ENCODE data around the gene VASN. TPM values are rescaled to one million over a fixed set of nuclear protein-coding genes. Genes with fewer than 3 reads are reported as not detected.
A peak's percentile ranks its signal among the peaks of the same experiment; 100 is the strongest.

Gene VASN
- total RNA-seq, 1 donor from 2014 or later, result 4.3 TPM

- peak; percentile 3 for ATAC-seq
- peak; percentile 50 for DNase-seq
- intact Hi-C loops (cut with micrococcal nuclease), result loop anchor here (10.0 kb wide), 1 partner anchor 55 kb away; the partner anchor contains the start of gene PAM16
Measured at GRCh38 chr16:4409081-4409932, 37.7 kb downstream of the VASN start.

GRCh38 chr16:4410335-4411075, 38.9 kb downstream of the VASN start:
- peak; percentile 11 for ATAC-seq
- no peak for DNase-seq

GRCh38 chr16:4411684-4412083, 40.0 kb downstream of the VASN start:
- DNase-seq, result peak; percentile 90
- ATAC-seq, result peak; percentile 62
- intact Hi-C loops (cut with micrococcal nuclease), result no loop called here

More at GRCh38 chr16:4410335-4411075, 38.9 kb downstream of the VASN start:
- intact Hi-C loops (cut with micrococcal nuclease), result no loop called here

GRCh38 chr16:4412159-4412558, 40.5 kb downstream of the VASN start:
- intact Hi-C loops (cut with micrococcal nuclease), result no loop called here
- DNase-seq (no peak), ATAC-seq (no peak)

- DNase-seq, result no peak
- no peak for ATAC-seq
- intact Hi-C loops (cut with micrococcal nuclease), result no loop called here
Measured at GRCh38 chr16:4412854-4413253, 41.2 kb downstream of the VASN start.

- ATAC-seq (no peak), DNase-seq (no peak)
Measured at GRCh38 chr16:4414187-4414917, 42.7 kb downstream of the VASN start.

GRCh38 chr16:4415538-4416199, 44.0 kb downstream of the VASN start:
- ATAC-seq, result peak; percentile 19
- peak; percentile 65 for DNase-seq
- intact Hi-C loops (cut with micrococcal nuclease), result no loop called here

More at GRCh38 chr16:4414187-4414917, 42.7 kb downstream of the VASN start:
- intact Hi-C loops (cut with micrococcal nuclease), result no loop called here

- peak; percentile 93 for ATAC-seq
- peak; percentile 99 for DNase-seq
- intact Hi-C loops (cut with micrococcal nuclease), result no loop called here
Measured at GRCh38 chr16:4416200-4417032, 44.8 kb downstream of the VASN start, which contains the start of gene CORO7. Gene CORO7, minus strand, starts transcription at chr16:4416596. Its CDS starts 78 bp downstream, at chr16:4416518.

GRCh38 chr16:4419402-4419959, 47.8 kb downstream of the VASN start:
- intact Hi-C loops (cut with micrococcal nuclease), result no loop called here
- DNase-seq (no peak), ATAC-seq (no peak)

GRCh38 chr16:4420505-4421105, 49.0 kb downstream of the VASN start:
- ATAC-seq (no peak), DNase-seq (no peak)
- intact Hi-C loops (cut with micrococcal nuclease), result no loop called here

- intact Hi-C loops (cut with micrococcal nuclease), result no loop called here
- peak; percentile 98 for ATAC-seq
Measured at GRCh38 chr16:4425378-4426020, 53.9 kb downstream of the VASN start, which contains the start of gene DNAJA3. Gene DNAJA3, plus strand, starts transcription at chr16:4425868. Its CDS starts 14 bp downstream, at chr16:4425882.

GRCh38 chr16:4426021-4426684, 54.5 kb downstream of the VASN start:
- DNase-seq, result no peak
- ATAC-seq, result no peak
- intact Hi-C loops (cut with micrococcal nuclease), result no loop called here

More at GRCh38 chr16:4425378-4426020, 53.9 kb downstream of the VASN start, which contains the start of gene DNAJA3:
- peak; percentile 98 for DNase-seq

- no peak for ATAC-seq
- intact Hi-C loops (cut with micrococcal nuclease), result no loop called here
- no peak for DNase-seq
Measured at GRCh38 chr16:4426722-4427372, 55.2 kb downstream of the VASN start.

- no peak for DNase-seq
- intact Hi-C loops (cut with micrococcal nuclease), result no loop called here
- no peak for ATAC-seq
Measured at GRCh38 chr16:4428500-4428899, 56.9 kb downstream of the VASN start.

- intact Hi-C loops (cut with micrococcal nuclease), result no loop called here
- DNase-seq (no peak), ATAC-seq (no peak)
Measured at GRCh38 chr16:4431023-4431422, 59.4 kb downstream of the VASN start.
